Measurements from ENCODE around the gene NRXN3. TPM values are rescaled to one million over a fixed set of nuclear protein-coding genes. Genes with fewer than 3 reads are reported as not detected.

NRXN3 gene
- total and polyA plus RNA-seq, 2 of the 4 experiments (the other 2 are of a cell fraction), result 4.8 to 25.1 TPM

- POLR2A ChIA-PET (ENCODE audit: unreplicated experiment), result no interaction called here
- TF ChIP-seq CHD1 (IDR thresholded peaks at IDR 0.05; ENCODE audit: low read depth, low read length), result no peak
- no peak for TF ChIP-seq USF2 (IDR thresholded peaks at IDR 0.05; ENCODE audit: low read depth, low read length)
- no peak for TF ChIP-seq RFX5 (IDR thresholded peaks at IDR 0.05; ENCODE audit: low read depth, low read length)
- peak; percentile 15; the same call in 1 of the 2 replicates for TF ChIP-seq RAD21 (IDR thresholded peaks at IDR 0.05; ENCODE audit: low read length)
- TF ChIP-seq MAFK (IDR thresholded peaks at IDR 0.05; ENCODE audit: low read depth, low read length), result no peak
- peak; percentile 72 for TF ChIP-seq CTCF (conservative IDR thresholded peaks at IDR 0.05; ENCODE audit: low read depth, low read length)
- no peak for TF ChIP-seq SMC3 (IDR thresholded peaks at IDR 0.05; ENCODE audit: low read depth, low read length)
- no peak for TF ChIP-seq MXI1 (IDR thresholded peaks at IDR 0.05; ENCODE audit: borderline replicate concordance, low read depth, low read length)
- TF ChIP-seq RCOR1 (IDR thresholded peaks at IDR 0.05; ENCODE audit: insufficient replicate concordance, low read length), result no peak
- Histone ChIP-seq H3K27me3 (ENCODE audit: control insufficient read depth, insufficient read depth, low read length) (no peaks in the 10 kb centered on the region), H4K8ac (ENCODE audit: low read depth in 2 of 2, low read length in 2 of 2) (no peak overlapping the region), H3K4me2 (ENCODE audit: low read depth, low read length) (no peak overlapping the region), H3K18ac (ENCODE audit: low read depth, low read length) (no peak overlapping the region), H2BK15ac (ENCODE audit: low read depth, low read length) (no peak overlapping the region), H2BK20ac (ENCODE audit: low read depth, low read length) (no peak overlapping the region), H2BK5ac (ENCODE audit: low read depth, low read length, poor library complexity, severe bottlenecking) (no peak overlapping the region), H3K23ac (ENCODE audit: low read depth, low read length) (no peak overlapping the region), H3K4ac (ENCODE audit: low read depth, low read length) (no peak overlapping the region), H3K36me3 (ENCODE audit: control insufficient read depth, insufficient read depth, low read length) (no peaks in the 10 kb centered on the region), H3K27ac (ENCODE audit: insufficient read depth, low read length) (no peak overlapping the region), H3K4me1 (ENCODE audit: control insufficient read depth, insufficient read depth, low read length) (no peaks in the 10 kb centered on the region), H3K9me1 (ENCODE audit: insufficient read depth, low read length) (no peaks in the 10 kb centered on the region), H3K4me3 (ENCODE audit: insufficient read depth, low read depth, low read length) (no peak overlapping the region), H4K20me1 (ENCODE audit: insufficient read depth, low read length) (no peaks in the 10 kb centered on the region), H2BK120ac (ENCODE audit: low read depth, low read length) (no peak overlapping the region), H3K79me1 (ENCODE audit: low read depth in 1 of 2, low read length in 2 of 2) (no peaks in the 10 kb centered on the region), H3K9ac (ENCODE audit: low read depth, low read length) (no peak overlapping the region), H2AFZ (replicated peaks; ENCODE audit: low read length, poor library complexity) (no peak overlapping the region), H3K9me3 (ENCODE audit: control insufficient read depth, insufficient read depth, low read length) (no peaks in the 10 kb centered on the region), H2AK9ac (replicated peaks; ENCODE audit: low read depth, low read length, poor library complexity) (no peak overlapping the region), H2AK5ac (ENCODE audit: low read depth, low read length) (no peak overlapping the region), H3K14ac (replicated peaks; ENCODE audit: low read depth, low read length) (no peak overlapping the region), H4K91ac (ENCODE audit: insufficient read depth, low read depth, low read length) (no peak overlapping the region), H4K5ac (ENCODE audit: low read depth, low read length) (no peak overlapping the region), H3K56ac (ENCODE audit: extremely low read depth, insufficient read depth, low read length) (no peak overlapping the region)
- no TSS peak for BruUV-seq (replicated peaks)
- DNase-seq, result peak; percentile 31
- ATAC-seq (ENCODE audit: low read depth), result peak; percentile 87
- CTCF ChIA-PET, result interaction anchor here (0.5 to 1.3 kb wide), 5 partner anchors 9 to 812 kb away, joined by 3 read pairs; no protein-coding TSS in a partner anchor
- WGBS, 2 experiments (ENCODE audit: extremely low coverage in 2 of 2, insufficient read length in 1 of 2), result no CpG with 5 or more reads among the region's 6 CpGs
- dilution Hi-C loops (cut with HindIII; ENCODE audit: low sequenced_read_pairs, unreplicated experiment), result no loop called here
- in situ Hi-C loops (cut with MboI; ENCODE audit: low sequenced_read_pairs), result loop anchor here (25.0 kb wide), 1 partner anchor 986 kb away; no protein-coding TSS in a partner anchor
- intact Hi-C loops (cut with micrococcal nuclease), result loop anchor here (5.0 kb wide), 1 partner anchor 986 kb away; no protein-coding TSS in a partner anchor
These were observed 678.2 kb downstream of the NRXN3 start for GRCh38 chr14:78848234-78848820.

Data from IMR-90 (cell line).